GM21529 (cell line): ENCODE data around the gene PLLP.

ENCODE experiments used
- ATAC-seq: cut with Tn5 transposase; IDR thresholded peaks from one replicate; pipeline ENCODE4 v1.9.1; 2021; ENCODE audit not compliant: unreplicated experiment

Gene PLLP

DNA sequence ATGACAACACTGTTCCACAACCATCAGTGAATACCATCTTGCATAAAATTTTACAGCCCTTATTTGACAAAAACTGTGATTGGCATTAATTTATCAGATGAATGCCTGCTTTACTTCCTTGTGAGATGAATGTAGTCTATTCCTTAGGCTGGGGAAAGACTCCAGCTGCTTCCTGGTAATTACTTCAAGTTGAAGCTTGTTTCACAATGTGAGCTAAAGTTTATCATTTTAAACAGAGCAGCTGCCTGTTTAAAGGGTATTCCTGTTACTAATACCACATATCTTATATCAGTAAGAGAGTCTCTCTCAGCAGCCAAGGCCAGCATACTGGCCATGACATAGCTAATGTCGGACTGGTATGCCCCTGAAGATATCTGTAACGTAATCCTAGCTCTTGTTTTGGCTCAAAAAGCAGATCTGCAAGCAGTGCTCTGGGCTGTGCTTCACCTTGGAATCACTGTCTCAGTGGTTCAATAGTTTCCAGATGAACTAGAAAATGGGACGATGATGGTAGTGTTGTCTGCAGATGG is 52.6 kb downstream of the PLLP start:
- no peak for ATAC-seq

GRCh38 chr16:57229079-57229478 is 55.4 kb downstream of the PLLP start:
- no peak for ATAC-seq

DNA sequence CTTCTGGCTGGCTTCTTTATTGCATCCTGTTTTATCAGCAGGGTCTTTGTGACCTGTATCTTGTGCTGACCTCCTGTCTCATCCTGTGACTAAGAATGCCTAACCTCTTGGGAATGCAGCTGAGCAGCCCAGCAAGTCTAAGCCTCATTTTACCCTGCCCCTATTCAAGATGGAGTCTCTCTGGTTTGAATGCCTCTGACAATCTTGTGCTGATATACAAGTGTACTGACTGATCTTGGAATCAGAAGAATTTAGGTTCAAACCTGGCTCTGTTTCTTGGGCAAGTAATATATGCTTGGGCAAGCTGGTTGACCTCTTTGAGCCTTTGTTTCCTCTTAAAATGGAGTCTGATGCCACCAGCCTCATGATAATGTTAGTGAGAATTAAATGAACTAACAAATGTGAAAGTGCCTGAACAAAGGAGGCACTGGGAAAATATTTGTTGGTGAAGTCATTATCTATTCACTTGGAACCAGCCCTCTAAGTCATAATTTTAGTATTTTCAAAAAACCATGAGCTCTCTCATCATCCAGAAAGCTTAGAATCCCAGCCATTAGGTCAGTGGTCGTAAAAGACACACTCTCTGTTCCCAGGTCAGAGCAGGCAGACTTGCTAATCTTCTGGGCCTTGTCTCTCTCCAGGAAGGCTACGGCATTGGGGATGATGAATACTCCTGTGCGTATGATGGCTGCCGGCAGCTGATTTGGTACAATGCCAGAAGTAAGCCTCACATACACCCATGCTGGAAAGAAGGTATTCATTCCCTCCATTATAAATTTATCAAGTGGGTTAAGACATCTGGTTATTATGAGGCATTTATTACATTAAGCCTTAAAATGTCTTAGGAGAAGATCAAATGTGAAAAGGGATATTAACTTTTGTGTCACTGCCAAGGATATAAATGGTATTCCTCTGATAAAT is 57.5 kb downstream of the PLLP start:
- no peak for ATAC-seq

- ATAC-seq, result no peak
Measured at GRCh38 chr16:57225978-57226377, 58.5 kb downstream of the PLLP start.

DNA sequence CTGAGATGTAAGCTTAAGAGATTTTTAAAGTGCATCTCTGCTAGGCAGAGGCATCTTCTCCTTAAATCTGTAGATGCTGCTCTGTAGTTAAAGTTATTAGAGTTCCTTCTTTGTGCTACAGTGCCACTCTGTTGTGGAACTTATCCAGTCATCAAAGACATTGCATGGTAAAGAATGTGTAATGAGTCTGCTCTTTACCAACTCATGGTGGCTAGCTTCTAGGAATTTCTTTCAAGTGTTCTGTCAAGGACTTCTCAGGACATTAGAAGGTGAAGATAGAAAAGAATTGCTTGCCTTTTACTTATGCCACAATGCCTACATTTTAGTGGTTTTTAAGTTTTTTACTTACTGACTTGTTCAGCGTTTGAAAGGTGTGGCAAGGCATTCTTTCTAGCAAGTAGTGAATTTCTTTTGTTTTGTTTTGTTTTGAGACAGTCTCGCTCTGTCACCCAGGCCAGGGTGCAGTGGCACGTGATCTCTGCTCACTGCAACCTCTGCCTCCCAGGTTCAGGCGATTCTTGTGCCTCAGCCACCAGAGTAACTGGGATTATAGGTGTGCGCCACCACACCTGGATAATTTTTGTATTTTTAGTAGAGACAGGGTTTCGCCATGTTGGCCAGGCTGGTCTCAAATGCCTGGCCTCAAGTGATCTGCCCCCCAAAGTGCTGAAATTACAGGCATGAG is 59.7 kb downstream of the PLLP start:
- no peak for ATAC-seq

DNA sequence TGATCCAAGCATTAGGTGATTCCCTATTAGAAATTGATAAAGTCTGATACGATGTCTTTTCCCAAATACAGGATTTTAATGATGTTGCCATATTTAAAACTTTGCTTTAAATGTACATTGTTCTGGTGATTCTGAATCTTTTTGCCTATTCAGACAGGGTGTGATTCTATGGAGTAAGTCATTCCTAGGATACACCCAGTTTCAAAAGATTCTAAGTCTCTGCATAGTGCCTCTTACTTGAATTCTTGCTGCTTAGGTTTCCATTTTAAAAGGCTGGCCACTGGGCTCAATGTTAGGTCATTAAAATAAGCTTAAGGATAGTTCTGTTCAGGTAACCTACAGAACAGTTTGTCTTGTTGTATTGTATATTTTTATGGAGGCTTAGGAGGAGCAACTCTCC is 61.4 kb downstream of the PLLP start:
- no peak for ATAC-seq

DNA sequence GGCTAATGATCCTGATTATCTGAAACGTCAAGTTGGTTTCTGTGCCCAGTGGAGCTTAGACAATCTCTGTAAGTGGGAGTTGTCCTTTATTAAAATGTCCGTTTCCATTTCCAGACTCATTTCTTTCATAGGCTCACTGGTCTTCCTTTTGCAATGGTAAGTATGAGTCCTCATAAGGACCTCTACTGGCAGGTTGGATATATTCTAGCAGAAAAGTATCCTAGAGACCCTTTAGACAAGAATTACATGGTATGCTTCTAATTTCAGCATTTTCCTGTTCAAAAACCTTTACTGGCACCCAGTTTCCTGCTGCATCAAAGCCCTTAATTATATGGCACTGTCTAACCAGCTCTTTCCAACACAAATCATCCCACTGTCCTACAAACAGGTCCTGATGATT is 67.5 kb downstream of the PLLP start:
- no peak for ATAC-seq

DNA sequence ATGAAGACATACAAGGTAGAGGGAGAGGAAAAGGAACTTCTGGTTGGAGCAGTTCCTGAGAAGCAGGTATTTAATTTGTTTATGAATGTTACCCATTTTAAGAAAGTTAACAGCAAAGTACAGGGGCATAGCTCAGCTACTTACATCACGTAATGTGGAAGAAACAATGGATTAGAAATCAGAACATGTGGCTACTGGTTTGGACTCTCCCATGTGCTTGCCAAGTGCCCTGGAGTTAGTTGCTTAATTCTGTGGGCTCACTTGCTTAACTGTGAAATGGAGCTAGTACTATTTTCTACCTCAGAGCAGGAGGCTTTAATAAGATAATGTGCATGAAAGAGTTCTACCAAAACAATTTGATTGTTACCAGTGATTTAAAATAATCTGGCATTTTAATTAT is 71.0 kb downstream of the PLLP start:
- no peak for ATAC-seq

GRCh38 chr16:57209780-57210179 is 74.7 kb downstream of the PLLP start:
- no peak for ATAC-seq

GRCh38 chr16:57208926-57209325 is 75.5 kb downstream of the PLLP start:
- ATAC-seq, result no peak
